Ishikawa (cell line): ENCODE data around the gene RASGRP4.

Experiments
- EGR1 ChIP-seq: IDR thresholded peaks from 2 replicates; pipeline ENCODE4 v1.6.1; 2012
- REST ChIP-seq: IDR thresholded peaks from 2 replicates; pipeline ENCODE4 v1.6.1; 2012; ENCODE audit warnings: low read depth, mild to moderate bottlenecking
- TCF12 ChIP-seq: IDR thresholded peaks from 2 replicates; pipeline ENCODE4 v1.6.1; 2012; ENCODE audit warnings: low read depth
- ZBTB7A ChIP-seq: IDR thresholded peaks from 2 replicates; pipeline ENCODE4 v1.6.1; 2012; ENCODE audit warnings: low read depth

RASGRP4 gene

GRCh38 chr19:38359242-38360021, 66.6 kb downstream of the RASGRP4 start:
- TF ChIP-seq ZBTB7A (no peak), REST (peak; percentile 20; the same call in 1 of the 2 replicates), TCF12 (no peak), EGR1 (no peak)
